A549 (cell line): Measurements from ENCODE around the gene RAI2. TPM values are rescaled to one million over a fixed set of nuclear protein-coding genes. Genes with fewer than 3 reads are reported as not detected.

ENCODE experiments used
- ATAC-seq, 2 experiments: fragments of 200-7000 bp in 1 of 2; fragments of >200 bp in 1 of 2; cut with Nextera tagmentation in 1 of 2; cut with Tn5 transposase in 1 of 2; 3 replicates each; pipeline versions ENCODE4 v1.8.0 to v1.9.1; 2018 to 2020; ENCODE audit warnings: mild to moderate bottlenecking in 1 of 2, moderate library complexity in 1 of 2
- CTCF ChIA-PET: fragments of 300-600 bp; sonication (Branson Sonifier 250); formaldehyde crosslinking; extraction: SDS; loops from one replicate; lab custom pipeline; 2021; ENCODE audit warnings: antibody characterized with exemption, inconsistent platforms; lab: Yijun Ruan, JAX
- POLR2A ChIA-PET: fragments of 350-600 bp; formaldehyde crosslinking; extraction: SDS; loops from one replicate; lab custom pipeline; 2021; ENCODE audit warnings: antibody characterized with exemption, inconsistent platforms; lab: Yijun Ruan, JAX
- DNase-seq, 2 experiments: peaks; one replicate each; pipeline versions ENCODE4 v3.0.0 to v3.0.0-alpha.2; 2011 to 2016; ENCODE audit warnings: low read depth in 1 of 2, low spot score in 1 of 2
- FAIRE-seq: peaks from 2 replicates; lab custom pipeline; 2011; peaks lifted over from hg19 to GRCh38; lab: Jason Lieb, UNC
- H3K27ac ChIP-seq, 2 experiments: fragments of >200 bp; sonication (Bioruptor Twin); formaldehyde crosslinking; 3 replicates each; pipeline ENCODE4 v1.5.1; 2016 to 2017
- H3K4me1 ChIP-seq: fragments of >200 bp; sonication (Bioruptor Twin); formaldehyde crosslinking; 3 replicates; pipeline ENCODE4 v1.6.1; 2016
- H3K4me2 ChIP-seq: fragments of >200 bp; sonication (Bioruptor Twin); formaldehyde crosslinking; 3 replicates; pipeline ENCODE4 v1.6.1; 2016
- H3K4me3 ChIP-seq: fragments of >200 bp; sonication (Bioruptor Twin); formaldehyde crosslinking; 3 replicates; pipeline ENCODE4 v1.5.1; 2016
- H3K9me3 ChIP-seq: fragments of >200 bp; sonication (Bioruptor Twin); formaldehyde crosslinking; 3 replicates; pipeline ENCODE4 v1.6.1; 2016
- BHLHE40 ChIP-seq: IDR thresholded peaks from 2 replicates; pipeline ENCODE4 v1.6.1; 2012; ENCODE audit warnings: low read depth, low read length, inconsistent platforms
- CBX8 ChIP-seq: fragments of 200-600 bp; sonication (generic); IDR thresholded peaks from 2 replicates; pipeline ENCODE4 v1.6.1; 2016
- CEBPB ChIP-seq, 2 experiments: fragments of >200 bp in 1 of 2; sonication (Bioruptor Twin) in 1 of 2; formaldehyde crosslinking in 1 of 2; IDR thresholded peaks; 2 replicates each; pipeline ENCODE4 v1.6.1; 2012 to 2016
- CTCF ChIP-seq: fragments of >200 bp; sonication (Bioruptor Twin); formaldehyde crosslinking; IDR thresholded peaks from 3 replicates; pipeline ENCODE4 v1.5.1; 2016
- GATA3 ChIP-seq: IDR thresholded peaks from 2 replicates; pipeline ENCODE4 v1.6.1; 2012; ENCODE audit warnings: borderline replicate concordance
- HOXB13 ChIP-seq: fragments of 250-450 bp; sonication (Bioruptor Pico); IDR thresholded peaks from 2 replicates; pipeline ENCODE4 v1.5.0; 2020; ENCODE audit warnings: low read depth, mild to moderate bottlenecking, moderate library complexity
- JUNB ChIP-seq: fragments of >200 bp; sonication (Bioruptor Twin); formaldehyde crosslinking; IDR thresholded peaks from 2 replicates; pipeline ENCODE4 v1.6.1; 2016
- KDM1A ChIP-seq: fragments of 200-600 bp; sonication (generic); IDR thresholded peaks from 2 replicates; pipeline ENCODE4 v1.6.1; 2016; ENCODE audit warnings: low read depth, mild to moderate bottlenecking
- MAZ ChIP-seq: fragments of 150-350 bp; IDR thresholded peaks from 2 replicates; pipeline ENCODE4 v1.6.1; 2014; ENCODE audit warnings: antibody characterized with exemption, low read depth, low read length, borderline replicate concordance
- NR3C1 ChIP-seq: fragments of >200 bp; sonication (Bioruptor Twin); formaldehyde crosslinking; IDR thresholded peaks from 3 replicates; pipeline ENCODE4 v1.6.1; 2017
- RARB ChIP-seq: fragments of 250-450 bp; sonication (Bioruptor Pico); IDR thresholded peaks from 2 replicates; pipeline ENCODE4 v1.8.0; 2021; ENCODE audit warnings: mild to moderate bottlenecking, moderate library complexity
- REST ChIP-seq: fragments of 200-600 bp; sonication (generic); IDR thresholded peaks from 2 replicates; pipeline ENCODE4 v1.6.1; 2016; ENCODE audit warnings: antibody characterized with exemption, mild to moderate bottlenecking, moderate library complexity
- RFX5 ChIP-seq: fragments of 450-650 bp; IDR thresholded peaks from 2 replicates; pipeline ENCODE4 v1.7.1; 2014; ENCODE audit warnings: antibody characterized with exemption, mild to moderate bottlenecking, moderate library complexity
- TP53 ChIP-seq: fragments of 250-450 bp; sonication (Bioruptor Pico); IDR thresholded peaks from 2 replicates; pipeline ENCODE4 v1.5.0; 2021; ENCODE audit warnings: mild to moderate bottlenecking, moderate library complexity
- ZFP36 ChIP-seq: fragments of 450-650 bp; IDR thresholded peaks from 2 replicates; pipeline ENCODE4 v1.6.1; 2014; ENCODE audit warnings: borderline replicate concordance; ENCODE audit not compliant: partially characterized antibody
- ZNF302 ChIP-seq: fragments of 250-450 bp; sonication (Bioruptor Pico); IDR thresholded peaks from 2 replicates; pipeline ENCODE4 v1.9.0; 2021; ENCODE audit warnings: inconsistent platforms, mild to moderate bottlenecking, moderate library complexity
- WGBS: methylation state at CpG from one replicate; pipeline ENCODE4 v1.1.6; 2017; ENCODE audit errors: missing lambda C conversion rate; 5-methylcytosine and 5-hydroxymethylcytosine counted together
- polyA plus RNA-seq, 4 experiments: library from polyadenylated mRNA; depleted of rRNA in 3 of 4; stranded (reverse); fragments of >200 nt; fragmentation: RNase III in 1 of 4; extraction: RNeasy Plus Mini Kit Qiagen cat#74134 plus additional on column Dnase treatment in 1 of 4; gene quantifications; 2 replicates in 3 of 4; 3 replicates in 1 of 4; pipeline ENCODE4 v1.2.3, GENCODE V29; 2011 to 2017
- TF ChIP-seq, protein P1 (sequence below): fragments of 250-450 bp; sonication (Bioruptor Pico); IDR thresholded peaks from 2 replicates; pipeline ENCODE4 v1.5.0; 2020; ENCODE audit warnings: low read depth, mild to moderate bottlenecking, moderate library complexity
- TF ChIP-seq, protein P2 (sequence below): fragments of 150-350 bp; IDR thresholded peaks from 2 replicates; pipeline ENCODE4 v1.6.1; 2014; ENCODE audit warnings: low read depth, mild to moderate bottlenecking, low read length
- TF ChIP-seq, protein P3 (sequence below): fragments of >200 bp; sonication (Bioruptor Twin); formaldehyde crosslinking; IDR thresholded peaks from 2 replicates; pipeline ENCODE4 v1.6.1; 2016
- TF ChIP-seq, protein P4 (sequence below): fragments of 450-650 bp; IDR thresholded peaks from 2 replicates; pipeline ENCODE4 v1.6.1; 2014; ENCODE audit warnings: antibody characterized with exemption

Gene RAI2
- polyA plus RNA-seq, 2 of the 4 experiments (the other 2 are of a cell fraction) = not detected

- CTCF ChIA-PET = no interaction called here
- no peak for DNase-seq
- 35% methylated on average over 4 of the region's 4 CpGs for WGBS
- no peak for FAIRE-seq
- no peak overlapping the region for H3K4me3 ChIP-seq
- H3K4me1 ChIP-seq = peaks cover 3% of the 10 kb centered on the region; the same call in 1 of the 3 replicates
- TF ChIP-seq REST (no peak), CBX8 (no peak), CTCF (no peak), MAZ (no peak), KDM1A (no peak), ZFP36 (no peak), HOXB13 (CRISPR knock-in tag) (no peak), CEBPB (IDR thresholded peaks at IDR 0.05) (no peak), BHLHE40 (no peak), JUNB (no peak), RARB (CRISPR knock-in tag) (no peak), NR3C1 (no peak), GATA3 (no peak), ZNF302 (CRISPR knock-in tag) (no peak), TP53 (CRISPR knock-in tag) (no peak)
- TF ChIP-seq, protein P1, sequence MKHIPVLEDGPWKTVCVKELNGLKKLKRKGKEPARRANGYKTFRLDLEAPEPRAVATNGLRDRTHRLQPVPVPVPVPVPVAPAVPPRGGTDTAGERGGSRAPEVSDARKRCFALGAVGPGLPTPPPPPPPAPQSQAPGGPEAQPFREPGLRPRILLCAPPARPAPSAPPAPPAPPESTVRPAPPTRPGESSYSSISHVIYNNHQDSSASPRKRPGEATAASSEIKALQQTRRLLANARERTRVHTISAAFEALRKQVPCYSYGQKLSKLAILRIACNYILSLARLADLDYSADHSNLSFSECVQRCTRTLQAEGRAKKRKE (CRISPR knock-in tag) = no peak
- TF ChIP-seq, protein P2, sequence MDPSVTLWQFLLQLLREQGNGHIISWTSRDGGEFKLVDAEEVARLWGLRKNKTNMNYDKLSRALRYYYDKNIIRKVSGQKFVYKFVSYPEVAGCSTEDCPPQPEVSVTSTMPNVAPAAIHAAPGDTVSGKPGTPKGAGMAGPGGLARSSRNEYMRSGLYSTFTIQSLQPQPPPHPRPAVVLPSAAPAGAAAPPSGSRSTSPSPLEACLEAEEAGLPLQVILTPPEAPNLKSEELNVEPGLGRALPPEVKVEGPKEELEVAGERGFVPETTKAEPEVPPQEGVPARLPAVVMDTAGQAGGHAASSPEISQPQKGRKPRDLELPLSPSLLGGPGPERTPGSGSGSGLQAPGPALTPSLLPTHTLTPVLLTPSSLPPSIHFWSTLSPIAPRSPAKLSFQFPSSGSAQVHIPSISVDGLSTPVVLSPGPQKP = no peak
- TF ChIP-seq, protein P3, sequence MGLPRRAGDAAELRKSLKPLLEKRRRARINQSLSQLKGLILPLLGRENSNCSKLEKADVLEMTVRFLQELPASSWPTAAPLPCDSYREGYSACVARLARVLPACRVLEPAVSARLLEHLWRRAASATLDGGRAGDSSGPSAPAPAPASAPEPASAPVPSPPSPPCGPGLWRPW = no peak
- H3K4me2 ChIP-seq = no peak overlapping the region
- no peak for ATAC-seq
- H3K9me3 ChIP-seq = no peaks in the 10 kb centered on the region
- POLR2A ChIA-PET = no interaction called here
- no peak overlapping the region for H3K27ac ChIP-seq
Observed at GRCh38 chrX:17809273-17809672, 51.8 kb downstream of the RAI2 start.

DNA sequence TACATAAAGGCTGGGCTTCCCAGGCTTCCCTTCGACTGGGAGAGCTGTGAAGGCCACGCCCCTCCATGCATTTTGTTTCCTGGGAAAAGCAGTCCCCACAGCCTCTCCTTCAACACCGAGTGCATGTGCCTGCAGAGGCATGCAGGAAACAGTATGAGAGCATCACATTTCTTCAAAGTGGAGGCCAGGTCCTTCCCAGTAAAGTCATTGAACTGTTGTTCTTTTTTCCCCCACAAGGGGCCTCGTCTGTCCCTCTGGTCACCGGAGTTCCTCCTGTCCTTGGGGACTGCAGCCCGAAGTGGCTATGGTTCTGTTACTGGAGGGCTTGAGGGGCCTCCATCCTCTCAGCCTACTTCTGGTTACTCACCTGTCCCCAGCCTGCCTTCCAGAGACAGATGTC lies 56.0 kb downstream of the RAI2 start:
- FAIRE-seq (no peak), ATAC-seq (peak in 1 of 2 experiments; percentile 59; a peak in 3 of 6 replicates), DNase-seq (no peak)
- no peak overlapping the region for H3K4me3 ChIP-seq
- CTCF ChIA-PET = no interaction called here
- H3K9me3 ChIP-seq = no peaks in the 10 kb centered on the region
- POLR2A ChIA-PET = no interaction called here
- H3K4me1 ChIP-seq = no peaks in the 10 kb centered on the region
- no peak overlapping the region for H3K27ac ChIP-seq
- TF ChIP-seq, protein P4, sequence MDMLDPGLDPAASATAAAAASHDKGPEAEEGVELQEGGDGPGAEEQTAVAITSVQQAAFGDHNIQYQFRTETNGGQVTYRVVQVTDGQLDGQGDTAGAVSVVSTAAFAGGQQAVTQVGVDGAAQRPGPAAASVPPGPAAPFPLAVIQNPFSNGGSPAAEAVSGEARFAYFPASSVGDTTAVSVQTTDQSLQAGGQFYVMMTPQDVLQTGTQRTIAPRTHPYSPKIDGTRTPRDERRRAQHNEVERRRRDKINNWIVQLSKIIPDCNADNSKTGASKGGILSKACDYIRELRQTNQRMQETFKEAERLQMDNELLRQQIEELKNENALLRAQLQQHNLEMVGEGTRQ = no peak
- no peak for TF ChIP-seq HOXB13 (CRISPR knock-in tag)
- TF ChIP-seq RFX5 = no peak
- no peak for TF ChIP-seq ZNF302 (CRISPR knock-in tag)
- TF ChIP-seq, protein P3 = no peak
- TF ChIP-seq, all 56 proteins: peak for 0
- 24% methylated on average over 4 of the region's 6 CpGs for WGBS
- H3K4me2 ChIP-seq = no peak overlapping the region
